HL-60 (cell line): Measurements from ENCODE around the gene WWOX.

ENCODE experiments used
- DNase-seq, 2 experiments: peaks; one replicate each; pipeline ENCODE4 v3.0.0-alpha.2; 2010 to 2020; ENCODE audit warnings: low read depth in 1 of 2, low spot score in 1 of 2
- H3K27ac ChIP-seq: fragments of 250-450 bp; sonication (Bioruptor Pico); replicated peaks from 2 replicates; pipeline ENCODE4 v1.5.1; 2020; ENCODE audit warnings: mild to moderate bottlenecking, moderate library complexity
- H3K27me3 ChIP-seq: fragments of 250-450 bp; sonication (Bioruptor Pico); 2 replicates; pipeline ENCODE4 v1.5.1; 2021; ENCODE audit warnings: mild to moderate bottlenecking, moderate library complexity; ENCODE audit not compliant: insufficient read depth, poor library complexity, severe bottlenecking
- H3K4me3 ChIP-seq: replicated peaks from 2 replicates; pipeline ENCODE4 v1.5.1; 2011; ENCODE audit warnings: mild to moderate bottlenecking, control low read depth, low read length; ENCODE audit not compliant: insufficient read depth
- CTCF ChIP-seq: IDR thresholded peaks from one replicate; pipeline ENCODE4 v1.5.1; 2011; ENCODE audit warnings: low read length, control low read depth, inconsistent platforms; ENCODE audit not compliant: insufficient read depth
- GABPA ChIP-seq: IDR thresholded peaks from 2 replicates; pipeline ENCODE4 v1.6.1; 2012; ENCODE audit warnings: low read depth
- POLR2AphosphoS5 ChIP-seq: IDR thresholded peaks from 2 replicates; pipeline ENCODE4 v1.6.1; 2012; ENCODE audit warnings: low read depth
- REST ChIP-seq: IDR thresholded peaks from 2 replicates; pipeline ENCODE4 v1.6.1; 2012; ENCODE audit warnings: low read depth; ENCODE audit not compliant: insufficient replicate concordance
- SPI1 ChIP-seq: IDR thresholded peaks from 2 replicates; pipeline ENCODE4 v1.6.1; 2012; ENCODE audit warnings: low read depth, mild to moderate bottlenecking, borderline replicate concordance

The WWOX gene

GRCh38 chr16:78629173-78629572 is 529.7 kb downstream of the WWOX start:
- no peak for DNase-seq
- Histone ChIP-seq H3K27ac (no peak overlapping the region), H3K27me3 (no peaks in the 10 kb centered on the region), H3K4me3 (no peak overlapping the region)
- TF ChIP-seq GABPA (no peak), POLR2AphosphoS5 (no peak), SPI1 (no peak), REST (no peak), CTCF (no peak)

GRCh38 chr16:78630102-78630501 is 530.6 kb downstream of the WWOX start:
- TF ChIP-seq POLR2AphosphoS5 (no peak), CTCF (no peak), GABPA (no peak), REST (no peak), SPI1 (no peak)
- H3K4me3 ChIP-seq: no peak overlapping the region
- DNase-seq: no peak
- H3K27me3 ChIP-seq: no peaks in the 10 kb centered on the region
- no peak overlapping the region for H3K27ac ChIP-seq

- TF ChIP-seq REST: no peak
- TF ChIP-seq POLR2AphosphoS5: no peak
- no peak for TF ChIP-seq SPI1
- no peak for TF ChIP-seq GABPA
- no peak for TF ChIP-seq CTCF
- H3K27ac ChIP-seq: no peak overlapping the region
- no peaks in the 10 kb centered on the region for H3K27me3 ChIP-seq
- no peak overlapping the region for H3K4me3 ChIP-seq
- DNase-seq: no peak
These were observed 534.1 kb downstream of the WWOX start for GRCh38 chr16:78633551-78633950.
